GM19238 (cell line): ENCODE results near the gene MAGEC3.

Experiments
- DNase-seq: peaks from one replicate; pipeline ENCODE4 v3.0.0; 2011; ENCODE audit warnings: low spot score; ENCODE audit not compliant: insufficient read length

MAGEC3 gene

GRCh38 chrX:141941234-141941633 is 103.1 kb downstream of the MAGEC3 start:
- DNase-seq, result no peak

- DNase-seq, result no peak
Observed at GRCh38 chrX:141945426-141945825, 107.3 kb downstream of the MAGEC3 start.

GRCh38 chrX:141947350-141947749 is 109.2 kb downstream of the MAGEC3 start:
- no peak for DNase-seq
